GM23338 (cell line): ENCODE measurements around the gene MSMB. TPM values are rescaled to one million over a fixed set of nuclear protein-coding genes. Genes with fewer than 3 reads are reported as not detected.

Experiments used
- ATAC-seq: fragments of 200-7000 bp; cut with Tn5 transposase; 3 replicates; pipeline ENCODE4 v1.9.1; 2020
- DNase-seq: peaks from one replicate; pipeline ENCODE4 v3.0.0-alpha.2; 2015; ENCODE audit warnings: low spot score
- H2AFZ ChIP-seq: fragments of 200-600 bp; sonication (generic); 2 replicates; pipeline ENCODE4 v1.8.0; 2016; ENCODE audit warnings: antibody characterized with exemption, mild to moderate bottlenecking, moderate library complexity
- H3F3A ChIP-seq: fragments of 200-600 bp; sonication (generic); replicated peaks from 2 replicates; pipeline ENCODE4 v1.8.0; 2017; ENCODE audit warnings: antibody characterized with exemption, mixed run types, low read depth
- H3K27ac ChIP-seq: fragments of 200-600 bp; sonication (generic); 2 replicates; pipeline ENCODE4 v1.6.1; 2016; ENCODE audit warnings: low read depth
- H3K27me3 ChIP-seq: fragments of 200-600 bp; sonication (generic); 2 replicates; pipeline ENCODE4 v1.8.0; 2016; ENCODE audit warnings: mild to moderate bottlenecking, mixed run types, moderate library complexity; ENCODE audit not compliant: insufficient read depth
- H3K36me3 ChIP-seq: fragments of 200-600 bp; sonication (generic); 2 replicates; pipeline ENCODE4 v1.8.0; 2016; ENCODE audit warnings: mild to moderate bottlenecking; ENCODE audit not compliant: insufficient read depth
- H3K4me1 ChIP-seq: fragments of 200-600 bp; sonication (generic); 2 replicates; pipeline ENCODE4 v1.8.0; 2016; ENCODE audit warnings: mild to moderate bottlenecking, moderate library complexity; ENCODE audit not compliant: insufficient read depth
- H3K4me2 ChIP-seq: fragments of 200-600 bp; sonication (generic); 2 replicates; pipeline ENCODE4 v1.7.1; 2017; ENCODE audit warnings: mixed run types
- H3K4me3 ChIP-seq: fragments of 200-600 bp; sonication (generic); 2 replicates; pipeline ENCODE4 v1.6.1; 2016; ENCODE audit warnings: mixed run types
- H3K79me2 ChIP-seq: fragments of 200-600 bp; sonication (generic); replicated peaks from 2 replicates; pipeline ENCODE4 v1.8.0; 2017; ENCODE audit warnings: mild to moderate bottlenecking; ENCODE audit not compliant: insufficient read depth
- H3K9me2 ChIP-seq: fragments of 200-600 bp; sonication (generic); 2 replicates; pipeline ENCODE4 v1.8.0; 2017; ENCODE audit not compliant: insufficient read depth
- H4K20me1 ChIP-seq: fragments of 200-600 bp; sonication (generic); replicated peaks from 2 replicates; pipeline ENCODE4 v1.8.0; 2017; ENCODE audit warnings: mild to moderate bottlenecking; ENCODE audit not compliant: insufficient read depth
- H3K27ac Mint-ChIP-seq: 2 replicates; pipeline ENCODE4 v1.8.0; 2020; ENCODE audit warnings: inconsistent platforms, mild to moderate bottlenecking, moderate library complexity, mixed read lengths
- H3K27me3 Mint-ChIP-seq: 3 replicates; pipeline ENCODE4 v1.8.0; 2022; ENCODE audit warnings: low read depth, mild to moderate bottlenecking, moderate library complexity, mixed read lengths, inconsistent platforms; ENCODE audit not compliant: insufficient read depth, poor library complexity
- H3K36me3 Mint-ChIP-seq: 3 replicates; pipeline ENCODE4 v1.8.0; 2021; ENCODE audit warnings: low read depth, mild to moderate bottlenecking, inconsistent platforms, moderate library complexity, mixed read lengths
- H3K4me1 Mint-ChIP-seq: 3 replicates; pipeline ENCODE4 v1.8.0; 2020; ENCODE audit warnings: mild to moderate bottlenecking, inconsistent platforms, mixed read lengths
- H3K4me3 Mint-ChIP-seq: 3 replicates; pipeline ENCODE4 v1.8.0; 2021; ENCODE audit warnings: moderate library complexity, mild to moderate bottlenecking, inconsistent platforms, mixed read lengths
- H3K9me3 Mint-ChIP-seq: 3 replicates; pipeline ENCODE4 v1.8.0; 2020; ENCODE audit warnings: moderate library complexity, mild to moderate bottlenecking, inconsistent platforms, mixed read lengths
- CREB1 ChIP-seq: fragments of 250-450 bp; sonication (Bioruptor Pico); IDR thresholded peaks from 2 replicates; pipeline ENCODE4 v1.5.0; 2020; ENCODE audit warnings: low read depth, mild to moderate bottlenecking, moderate library complexity
- ETS1 ChIP-seq: IDR thresholded peaks from 2 replicates; pipeline ENCODE4 v1.6.1; 2016; ENCODE audit warnings: antibody characterized with exemption
- EZH2 ChIP-seq: fragments of 200-600 bp; sonication (generic); IDR thresholded peaks from one replicate; pipeline ENCODE4 v1.8.0; 2017; ENCODE audit warnings: antibody characterized with exemption, mild to moderate bottlenecking, low read depth; ENCODE audit not compliant: unreplicated experiment
- EZH2phosphoT487 ChIP-seq: fragments of 200-600 bp; sonication (generic); IDR thresholded peaks from one replicate; pipeline ENCODE4 v1.8.1; 2018; ENCODE audit warnings: antibody characterized with exemption; ENCODE audit not compliant: unreplicated experiment
- JUNB ChIP-seq: IDR thresholded peaks from one replicate; pipeline ENCODE4 v1.6.1; 2016; ENCODE audit warnings: antibody characterized with exemption; ENCODE audit not compliant: unreplicated experiment
- NANOG ChIP-seq: IDR thresholded peaks from 2 replicates; pipeline ENCODE4 v1.6.1; 2016; ENCODE audit warnings: antibody characterized with exemption, borderline replicate concordance
- POLR2AphosphoS5 ChIP-seq: IDR thresholded peaks from 2 replicates; pipeline ENCODE4 v1.6.1; 2016; ENCODE audit warnings: antibody characterized with exemption, low read depth
- STAT1 ChIP-seq: IDR thresholded peaks from one replicate; pipeline ENCODE4 v1.6.1; 2016; ENCODE audit warnings: antibody characterized with exemption; ENCODE audit not compliant: unreplicated experiment
- ZNF114 ChIP-seq: fragments of 250-450 bp; sonication (Bioruptor Pico); IDR thresholded peaks from 2 replicates; pipeline ENCODE4 v1.5.0; 2020; ENCODE audit warnings: mild to moderate bottlenecking, moderate library complexity
- ZNF331 ChIP-seq: fragments of 250-450 bp; sonication (Bioruptor Pico); IDR thresholded peaks from 2 replicates; pipeline ENCODE4 v1.5.0; 2020; ENCODE audit warnings: low read depth, mild to moderate bottlenecking, moderate library complexity
- polyA plus RNA-seq: library from polyadenylated mRNA; unstranded; fragments of >200 nt; fragmentation: Nextera tagmentation; extraction: Ambion mirVana; gene quantifications from 2 replicates; pipeline ENCODE4 v1.2.1, GENCODE V29; 2016
- total RNA-seq: library from RNA; depleted of rRNA; stranded (reverse); fragments of >200 nt; shearing (Covaris generic); gene quantifications from 2 replicates; pipeline ENCODE4 v1.2.3, GENCODE V29; 2014
- TF ChIP-seq, protein P1 (sequence below), 2 experiments: fragments of 200-600 bp in 1 of 2; sonication (generic) in 1 of 2; conservative IDR thresholded peaks; 2 replicates each; pipeline versions ENCODE4 v1.5.1 to v1.6.1; 2016 to 2017; ENCODE audit warnings: antibody characterized with exemption in 2 of 2, low read depth in 2 of 2, mild to moderate bottlenecking in 2 of 2, moderate library complexity in 1 of 2
- TF ChIP-seq, protein P2 (sequence below): IDR thresholded peaks from one replicate; pipeline ENCODE4 v1.6.1; 2018; ENCODE audit warnings: antibody characterized with exemption; ENCODE audit not compliant: unreplicated experiment

MSMB gene
- total and polyA plus RNA-seq, 2 experiments from 2014 or later: not detected

DNA sequence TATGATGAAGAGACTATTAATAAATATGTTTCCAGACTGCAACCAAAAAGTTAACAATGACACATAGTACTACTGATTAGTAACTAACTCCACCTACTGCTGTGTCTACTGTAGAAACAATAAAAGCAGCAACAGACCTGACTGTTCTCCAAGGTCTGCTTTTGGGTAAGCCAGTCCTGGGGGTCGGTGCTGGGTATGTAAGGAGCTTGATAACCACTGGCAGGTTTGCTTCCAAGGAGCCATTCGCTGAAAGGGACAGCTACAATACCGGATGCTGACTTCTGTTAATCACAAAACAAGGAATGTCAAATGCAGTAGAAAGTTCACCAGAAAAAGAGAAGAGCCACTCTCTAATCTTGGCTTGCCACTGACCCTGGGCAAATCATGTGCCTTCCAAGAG is 33.3 kb downstream of the MSMB start:
- Histone ChIP-seq H3K4me3 (no peak overlapping the region), H2AFZ (no peak overlapping the region), H3K27ac (no peak overlapping the region), H3K27me3 (no peaks in the 10 kb centered on the region), H3K4me2 (no peak overlapping the region), H3K9me2 (no peaks in the 10 kb centered on the region), H3K36me3 (peaks cover 10% of the 10 kb centered on the region; the same call in 1 of the 2 replicates), H3K79me2 (peaks cover 25% of the 10 kb centered on the region), H3K4me1 (no peaks in the 10 kb centered on the region), H3F3A (no peaks in the 10 kb centered on the region), H4K20me1 (peaks cover 10% of the 10 kb centered on the region; the same call in 1 of the 2 replicates)
- Mint-ChIP-seq H3K4me1 (no peaks in the 10 kb centered on the region), H3K4me3 (no peak overlapping the region), H3K27me3 (no peaks in the 10 kb centered on the region), H3K36me3 (peaks cover 60% of the 10 kb centered on the region), H3K27ac (no peak overlapping the region), H3K9me3 (no peaks in the 10 kb centered on the region)
- TF ChIP-seq, protein P1, sequence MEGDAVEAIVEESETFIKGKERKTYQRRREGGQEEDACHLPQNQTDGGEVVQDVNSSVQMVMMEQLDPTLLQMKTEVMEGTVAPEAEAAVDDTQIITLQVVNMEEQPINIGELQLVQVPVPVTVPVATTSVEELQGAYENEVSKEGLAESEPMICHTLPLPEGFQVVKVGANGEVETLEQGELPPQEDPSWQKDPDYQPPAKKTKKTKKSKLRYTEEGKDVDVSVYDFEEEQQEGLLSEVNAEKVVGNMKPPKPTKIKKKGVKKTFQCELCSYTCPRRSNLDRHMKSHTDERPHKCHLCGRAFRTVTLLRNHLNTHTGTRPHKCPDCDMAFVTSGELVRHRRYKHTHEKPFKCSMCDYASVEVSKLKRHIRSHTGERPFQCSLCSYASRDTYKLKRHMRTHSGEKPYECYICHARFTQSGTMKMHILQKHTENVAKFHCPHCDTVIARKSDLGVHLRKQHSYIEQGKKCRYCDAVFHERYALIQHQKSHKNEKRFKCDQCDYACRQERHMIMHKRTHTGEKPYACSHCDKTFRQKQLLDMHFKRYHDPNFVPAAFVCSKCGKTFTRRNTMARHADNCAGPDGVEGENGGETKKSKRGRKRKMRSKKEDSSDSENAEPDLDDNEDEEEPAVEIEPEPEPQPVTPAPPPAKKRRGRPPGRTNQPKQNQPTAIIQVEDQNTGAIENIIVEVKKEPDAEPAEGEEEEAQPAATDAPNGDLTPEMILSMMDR (conservative IDR thresholded peaks at IDR 0.05; ENCODE audit: low read depth in 2 of 2): no peak
- TF ChIP-seq JUNB (no peak), EZH2 (no peak), EZH2phosphoT487 (no peak), ETS1 (no peak), POLR2AphosphoS5 (no peak), ZNF331 (CRISPR knock-in tag) (no peak), STAT1 (no peak)
- DNase-seq: no peak
- no peak for ATAC-seq

DNA sequence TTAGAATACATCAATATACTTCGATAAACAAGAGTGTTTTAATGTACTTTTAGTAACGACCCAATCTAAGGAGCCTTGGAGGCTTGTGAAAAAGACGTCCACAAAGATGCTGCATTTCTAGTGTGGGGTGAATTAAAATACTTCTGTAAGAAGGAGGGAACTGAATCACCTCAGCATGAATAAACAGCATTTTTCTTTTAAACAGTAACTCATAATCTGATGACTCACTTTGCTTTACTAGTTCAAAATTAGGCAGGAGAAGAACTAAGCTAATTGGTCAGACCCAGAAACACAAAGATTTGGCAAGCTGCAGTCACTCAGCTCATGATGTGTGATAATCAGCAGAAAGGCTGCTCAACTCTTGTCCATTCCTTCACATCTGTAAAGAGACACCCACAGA is 39.9 kb downstream of the MSMB start:
- Mint-ChIP-seq H3K9me3 (no peaks in the 10 kb centered on the region), H3K4me1 (no peaks in the 10 kb centered on the region), H3K36me3 (peaks cover 75% of the 10 kb centered on the region), H3K4me3 (no peak overlapping the region), H3K27ac (0 out of 2 replicates have a peak overlapping the region, but pooled peaks have one; percentile 46), H3K27me3 (peaks cover 3% of the 10 kb centered on the region)
- H3K27me3 ChIP-seq: no peaks in the 10 kb centered on the region
- H3K4me1 ChIP-seq: no peaks in the 10 kb centered on the region
- no peaks in the 10 kb centered on the region for H3K79me2 ChIP-seq
- H3K36me3 ChIP-seq: peaks cover 34% of the 10 kb centered on the region
- no peak for DNase-seq
- no peak overlapping the region for H3K4me3 ChIP-seq
- no peak overlapping the region for H3K27ac ChIP-seq
- peaks cover 11% of the 10 kb centered on the region for H4K20me1 ChIP-seq
- H2AFZ ChIP-seq: no peak overlapping the region
- no peaks in the 10 kb centered on the region for H3F3A ChIP-seq
- no peaks in the 10 kb centered on the region for H3K9me2 ChIP-seq
- no peak overlapping the region for H3K4me2 ChIP-seq
- ATAC-seq: no peak
- TF ChIP-seq ZNF114 (CRISPR knock-in tag) (no peak), NANOG (no peak), STAT1 (no peak), EZH2phosphoT487 (no peak), ETS1 (no peak), JUNB (no peak), POLR2AphosphoS5 (no peak), EZH2 (no peak), ZNF331 (CRISPR knock-in tag) (no peak), CREB1 (CRISPR knock-in tag) (no peak)
- TF ChIP-seq, protein P1 (conservative IDR thresholded peaks at IDR 0.05; ENCODE audit: low read depth in 2 of 2): no peak
- TF ChIP-seq, protein P2, sequence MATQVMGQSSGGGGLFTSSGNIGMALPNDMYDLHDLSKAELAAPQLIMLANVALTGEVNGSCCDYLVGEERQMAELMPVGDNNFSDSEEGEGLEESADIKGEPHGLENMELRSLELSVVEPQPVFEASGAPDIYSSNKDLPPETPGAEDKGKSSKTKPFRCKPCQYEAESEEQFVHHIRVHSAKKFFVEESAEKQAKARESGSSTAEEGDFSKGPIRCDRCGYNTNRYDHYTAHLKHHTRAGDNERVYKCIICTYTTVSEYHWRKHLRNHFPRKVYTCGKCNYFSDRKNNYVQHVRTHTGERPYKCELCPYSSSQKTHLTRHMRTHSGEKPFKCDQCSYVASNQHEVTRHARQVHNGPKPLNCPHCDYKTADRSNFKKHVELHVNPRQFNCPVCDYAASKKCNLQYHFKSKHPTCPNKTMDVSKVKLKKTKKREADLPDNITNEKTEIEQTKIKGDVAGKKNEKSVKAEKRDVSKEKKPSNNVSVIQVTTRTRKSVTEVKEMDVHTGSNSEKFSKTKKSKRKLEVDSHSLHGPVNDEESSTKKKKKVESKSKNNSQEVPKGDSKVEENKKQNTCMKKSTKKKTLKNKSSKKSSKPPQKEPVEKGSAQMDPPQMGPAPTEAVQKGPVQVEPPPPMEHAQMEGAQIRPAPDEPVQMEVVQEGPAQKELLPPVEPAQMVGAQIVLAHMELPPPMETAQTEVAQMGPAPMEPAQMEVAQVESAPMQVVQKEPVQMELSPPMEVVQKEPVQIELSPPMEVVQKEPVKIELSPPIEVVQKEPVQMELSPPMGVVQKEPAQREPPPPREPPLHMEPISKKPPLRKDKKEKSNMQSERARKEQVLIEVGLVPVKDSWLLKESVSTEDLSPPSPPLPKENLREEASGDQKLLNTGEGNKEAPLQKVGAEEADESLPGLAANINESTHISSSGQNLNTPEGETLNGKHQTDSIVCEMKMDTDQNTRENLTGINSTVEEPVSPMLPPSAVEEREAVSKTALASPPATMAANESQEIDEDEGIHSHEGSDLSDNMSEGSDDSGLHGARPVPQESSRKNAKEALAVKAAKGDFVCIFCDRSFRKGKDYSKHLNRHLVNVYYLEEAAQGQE: no peak
